ENCODE measurements around the gene MAGI2.

DNA sequence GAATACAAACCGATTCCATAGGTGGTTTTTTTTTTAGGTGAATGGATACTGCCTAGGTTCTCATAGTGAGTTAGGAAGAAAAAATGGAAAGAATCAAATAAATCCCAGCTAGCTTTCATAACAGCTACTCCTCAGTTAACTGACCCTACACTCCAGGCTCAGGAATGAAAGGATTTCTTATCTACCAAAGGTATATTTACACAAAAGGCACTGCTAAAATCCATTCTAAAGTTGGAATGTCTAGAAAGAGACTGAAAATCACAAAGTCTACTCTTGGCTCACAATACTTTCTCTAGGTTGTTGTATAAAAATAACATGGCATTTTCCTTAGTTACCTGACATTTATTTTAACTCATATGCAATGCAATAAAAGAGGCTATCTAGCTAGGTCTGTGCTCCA is 375.2 kb downstream of the MAGI2 start:
- no peak for TF ChIP-seq POLR2A (IDR thresholded peaks at IDR 0.05)
- TF ChIP-seq, protein P1, sequence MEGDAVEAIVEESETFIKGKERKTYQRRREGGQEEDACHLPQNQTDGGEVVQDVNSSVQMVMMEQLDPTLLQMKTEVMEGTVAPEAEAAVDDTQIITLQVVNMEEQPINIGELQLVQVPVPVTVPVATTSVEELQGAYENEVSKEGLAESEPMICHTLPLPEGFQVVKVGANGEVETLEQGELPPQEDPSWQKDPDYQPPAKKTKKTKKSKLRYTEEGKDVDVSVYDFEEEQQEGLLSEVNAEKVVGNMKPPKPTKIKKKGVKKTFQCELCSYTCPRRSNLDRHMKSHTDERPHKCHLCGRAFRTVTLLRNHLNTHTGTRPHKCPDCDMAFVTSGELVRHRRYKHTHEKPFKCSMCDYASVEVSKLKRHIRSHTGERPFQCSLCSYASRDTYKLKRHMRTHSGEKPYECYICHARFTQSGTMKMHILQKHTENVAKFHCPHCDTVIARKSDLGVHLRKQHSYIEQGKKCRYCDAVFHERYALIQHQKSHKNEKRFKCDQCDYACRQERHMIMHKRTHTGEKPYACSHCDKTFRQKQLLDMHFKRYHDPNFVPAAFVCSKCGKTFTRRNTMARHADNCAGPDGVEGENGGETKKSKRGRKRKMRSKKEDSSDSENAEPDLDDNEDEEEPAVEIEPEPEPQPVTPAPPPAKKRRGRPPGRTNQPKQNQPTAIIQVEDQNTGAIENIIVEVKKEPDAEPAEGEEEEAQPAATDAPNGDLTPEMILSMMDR (IDR thresholded peaks at IDR 0.05): no peak
- no peak for TF ChIP-seq POLR2AphosphoS5 (IDR thresholded peaks at IDR 0.05)

Data from breast epithelium (tissue), 3 donors.